ENCODE measurements around the gene NWD2.

- no peak for TF ChIP-seq CTCF (conservative IDR thresholded peaks at IDR 0.05; ENCODE audit: low read depth, low read length)
- no peak for TF ChIP-seq EZH2 (IDR thresholded peaks at IDR 0.05; ENCODE audit: borderline replicate concordance, low read depth, low read length, poor library complexity, severe bottlenecking)
Observed at GRCh38 chr4:37489697-37490096, 245.2 kb downstream of the NWD2 start.
